ENCODE measurements around the gene CACNA1C. TPM values are rescaled to one million over a fixed set of nuclear protein-coding genes. Genes with fewer than 3 reads are reported as not detected.

CACNA1C gene
- total RNA-seq, 2 donors from 2014 or later, result 70.0 to 127 TPM

- no peaks in the 10 kb centered on the region for H3K27me3 ChIP-seq (replicated peaks; ENCODE audit: insufficient read depth)
- peak overlapping the region in 1 of 2 donors; percentile 14 for H3K27ac ChIP-seq
- peaks cover 61% of the 10 kb centered on the region for H3K36me3 ChIP-seq
- H3K4me1 ChIP-seq (ENCODE audit: control insufficient read depth in 1 of 2, low read depth in 2 of 2), result peaks cover 6 to 19% of the 10 kb centered on the region in 2 donors
- DNase-seq (ENCODE audit: low spot score), result no peak
- ATAC-seq (ENCODE audit: insufficient number of reproducible peaks, low FRiP score, low read depth), result no peak
- H3K4me3 ChIP-seq, result no peak overlapping the region
- no peaks in the 10 kb centered on the region for H3K9me3 ChIP-seq
- TF ChIP-seq, protein P1, sequence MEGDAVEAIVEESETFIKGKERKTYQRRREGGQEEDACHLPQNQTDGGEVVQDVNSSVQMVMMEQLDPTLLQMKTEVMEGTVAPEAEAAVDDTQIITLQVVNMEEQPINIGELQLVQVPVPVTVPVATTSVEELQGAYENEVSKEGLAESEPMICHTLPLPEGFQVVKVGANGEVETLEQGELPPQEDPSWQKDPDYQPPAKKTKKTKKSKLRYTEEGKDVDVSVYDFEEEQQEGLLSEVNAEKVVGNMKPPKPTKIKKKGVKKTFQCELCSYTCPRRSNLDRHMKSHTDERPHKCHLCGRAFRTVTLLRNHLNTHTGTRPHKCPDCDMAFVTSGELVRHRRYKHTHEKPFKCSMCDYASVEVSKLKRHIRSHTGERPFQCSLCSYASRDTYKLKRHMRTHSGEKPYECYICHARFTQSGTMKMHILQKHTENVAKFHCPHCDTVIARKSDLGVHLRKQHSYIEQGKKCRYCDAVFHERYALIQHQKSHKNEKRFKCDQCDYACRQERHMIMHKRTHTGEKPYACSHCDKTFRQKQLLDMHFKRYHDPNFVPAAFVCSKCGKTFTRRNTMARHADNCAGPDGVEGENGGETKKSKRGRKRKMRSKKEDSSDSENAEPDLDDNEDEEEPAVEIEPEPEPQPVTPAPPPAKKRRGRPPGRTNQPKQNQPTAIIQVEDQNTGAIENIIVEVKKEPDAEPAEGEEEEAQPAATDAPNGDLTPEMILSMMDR (IDR thresholded peaks at IDR 0.05), result no peak
These were observed 564.0 kb downstream of the CACNA1C start for GRCh38 chr12:2616763-2617162.

DNA sequence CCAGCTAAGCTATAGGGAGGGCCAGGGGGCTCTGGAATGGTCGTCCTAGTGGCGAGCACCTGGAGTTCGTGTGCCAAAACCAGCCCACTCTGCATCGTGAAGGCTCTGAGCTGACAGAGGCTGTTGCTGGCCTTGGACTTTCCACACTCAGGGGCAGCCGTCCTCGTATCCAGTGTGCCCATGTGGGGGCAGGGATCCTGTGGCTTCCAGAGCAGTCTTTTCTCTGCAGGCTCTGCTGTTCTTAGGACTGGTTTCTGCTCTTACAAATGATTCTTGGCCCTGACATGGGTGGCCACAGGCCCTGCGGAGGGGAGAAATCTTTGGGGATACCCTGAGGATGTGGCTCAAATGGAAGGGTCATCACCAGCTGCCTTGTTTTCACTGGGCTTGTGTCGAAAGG, 564.6 kb downstream of the CACNA1C start:
- H3K4me3 ChIP-seq, result no peak overlapping the region
- ATAC-seq (ENCODE audit: insufficient number of reproducible peaks, low FRiP score, low read depth) (no peak), DNase-seq (ENCODE audit: low spot score) (no peak)
- TF ChIP-seq, protein P1 (IDR thresholded peaks at IDR 0.05), result no peak
- H3K27ac ChIP-seq, result peak overlapping the region in 1 of 2 donors; percentile 14
- H3K9me3 ChIP-seq, result no peaks in the 10 kb centered on the region
- H3K27me3 ChIP-seq (replicated peaks; ENCODE audit: insufficient read depth), result no peaks in the 10 kb centered on the region
- peaks cover 6 to 19% of the 10 kb centered on the region in 2 donors for H3K4me1 ChIP-seq (ENCODE audit: control insufficient read depth in 1 of 2, low read depth in 2 of 2)
- H3K36me3 ChIP-seq, result peaks cover 62% of the 10 kb centered on the region

DNA sequence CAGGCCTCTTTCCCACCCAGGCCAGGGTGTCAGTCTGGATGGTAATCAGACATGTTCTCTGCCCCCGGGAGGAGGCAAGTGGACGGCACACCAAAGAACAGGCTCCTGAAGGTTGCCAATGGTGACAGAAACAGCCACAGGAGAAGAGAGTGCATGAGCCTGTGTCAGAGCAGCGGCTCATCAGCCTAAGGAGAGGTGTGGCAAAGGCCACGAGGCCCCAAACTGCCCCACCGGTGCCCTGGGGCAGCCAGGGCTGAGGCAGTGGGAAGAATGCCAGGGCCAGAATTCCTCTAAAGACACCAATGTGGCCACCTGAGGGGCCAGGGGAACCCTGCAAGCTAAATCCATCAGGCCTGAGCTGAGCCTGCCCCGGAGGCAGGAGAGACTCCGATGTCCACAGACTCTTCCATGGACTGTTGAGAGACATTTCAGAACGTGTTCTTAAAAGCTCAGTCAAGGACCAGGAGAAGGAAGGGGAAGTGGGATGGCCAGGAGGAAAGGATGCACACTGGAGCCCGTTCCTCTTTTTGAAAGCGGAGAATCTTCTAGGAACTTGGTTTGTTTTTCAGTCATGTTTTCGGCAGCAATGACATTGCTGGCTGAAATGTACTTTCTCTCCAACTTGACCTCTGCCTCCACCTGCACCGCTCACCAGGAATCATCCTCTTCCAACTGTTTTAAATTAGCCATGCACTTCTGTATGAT, 565.7 kb downstream of the CACNA1C start:
- DNase-seq (ENCODE audit: low spot score) (no peak), ATAC-seq (ENCODE audit: insufficient number of reproducible peaks, low FRiP score, low read depth) (no peak)
- H3K27ac ChIP-seq, result no peak overlapping the region
- TF ChIP-seq, protein P1 (IDR thresholded peaks at IDR 0.05), result no peak
- H3K4me1 ChIP-seq (ENCODE audit: control insufficient read depth in 1 of 2, low read depth in 2 of 2), result peaks cover 5 to 10% of the 10 kb centered on the region in 2 donors
- H3K9me3 ChIP-seq, result no peaks in the 10 kb centered on the region
- H3K36me3 ChIP-seq, result peaks cover 70% of the 10 kb centered on the region
- no peaks in the 10 kb centered on the region for H3K27me3 ChIP-seq (replicated peaks; ENCODE audit: insufficient read depth)
- H3K4me3 ChIP-seq, result no peak overlapping the region

- TF ChIP-seq, protein P1 (IDR thresholded peaks at IDR 0.05), result no peak
- H3K9me3 ChIP-seq, result no peaks in the 10 kb centered on the region
- H3K4me1 ChIP-seq (ENCODE audit: control insufficient read depth in 1 of 2, low read depth in 2 of 2), result peaks cover 1 to 4% of the 10 kb centered on the region in 2 donors
- H3K27ac ChIP-seq, result no peak overlapping the region
- peaks cover 76% of the 10 kb centered on the region for H3K36me3 ChIP-seq
- DNase-seq (ENCODE audit: low spot score) (no peak), ATAC-seq (ENCODE audit: insufficient number of reproducible peaks, low FRiP score, low read depth) (no peak)
- H3K4me3 ChIP-seq, result no peak overlapping the region
- H3K27me3 ChIP-seq (replicated peaks; ENCODE audit: insufficient read depth), result no peaks in the 10 kb centered on the region
These were observed 566.3 kb downstream of the CACNA1C start for GRCh38 chr12:2619136-2619535.

- no peaks in the 10 kb centered on the region for H3K9me3 ChIP-seq
- ATAC-seq (ENCODE audit: insufficient number of reproducible peaks, low FRiP score, low read depth), result no peak
These were observed 569.7 kb downstream of the CACNA1C start for GRCh38 chr12:2622460-2622859.

More at GRCh38 chr12:2622460-2622859, 569.7 kb downstream of the CACNA1C start:
- TF ChIP-seq, protein P1 (IDR thresholded peaks at IDR 0.05), result no peak
- H3K4me3 ChIP-seq, result no peak overlapping the region
- H3K4me1 ChIP-seq (ENCODE audit: control insufficient read depth in 1 of 2, low read depth in 2 of 2), result no peaks in the 10 kb centered on the region
- peaks cover 60% of the 10 kb centered on the region for H3K36me3 ChIP-seq
- no peak overlapping the region for H3K27ac ChIP-seq
- no peak for DNase-seq (ENCODE audit: low spot score)
- no peaks in the 10 kb centered on the region for H3K27me3 ChIP-seq (replicated peaks; ENCODE audit: insufficient read depth)

Measured in thoracic aorta (tissue), 2 donors.